DND-41 (cell line): ENCODE data around the gene RIMS3.
A peak's percentile ranks its signal among the peaks of the same experiment; 100 is the strongest.
"Not testable (repeated sequence)": the region's sequence is repeated elsewhere in the genome, so short reads cannot be mapped to it uniquely, and the experiment has no call there.

Experiments used
- ATAC-seq: fragments of 200-7000 bp; cut with Tn5 transposase; 3 replicates; pipeline ENCODE4 v1.9.1; 2021; ENCODE audit warnings: low read depth; ENCODE audit not compliant: insufficient read depth
- DNase-seq: peaks from one replicate; pipeline ENCODE4 v3.0.0-alpha.2; 2020
- H2AFZ ChIP-seq: 2 replicates; pipeline ENCODE4 v1.6.0; 2012; ENCODE audit warnings: low read depth, low read length
- H3K27ac ChIP-seq: 2 replicates; pipeline ENCODE4 v1.5.1; 2012; ENCODE audit warnings: low read length, inconsistent platforms
- H3K27me3 ChIP-seq: fragments of 200-600 bp; sonication (generic); 2 replicates; pipeline ENCODE4 v1.6.0; 2012; ENCODE audit warnings: low read length, mild to moderate bottlenecking, inconsistent platforms; ENCODE audit not compliant: insufficient read depth, poor library complexity
- H3K36me3 ChIP-seq: 2 replicates; pipeline ENCODE4 v1.5.1; 2012; ENCODE audit warnings: low read length, inconsistent platforms; ENCODE audit not compliant: insufficient read depth
- H3K4me1 ChIP-seq: 2 replicates; pipeline ENCODE4 v1.5.1; 2012; ENCODE audit warnings: mild to moderate bottlenecking, low read length; ENCODE audit not compliant: insufficient read depth
- H3K4me2 ChIP-seq: 2 replicates; pipeline ENCODE4 v1.6.0; 2012; ENCODE audit warnings: mild to moderate bottlenecking, moderate library complexity, low read length, inconsistent platforms; ENCODE audit not compliant: insufficient read depth
- H3K4me3 ChIP-seq, 2 experiments: fragments of 200-600 bp in 1 of 2; shearing (Covaris generic) in 1 of 2; 2 replicates each; pipeline ENCODE4 v1.5.1; 2012 to 2016; ENCODE audit warnings: inconsistent platforms in 2 of 2, low read length in 2 of 2, mild to moderate bottlenecking in 2 of 2, low read depth in 1 of 2, moderate library complexity in 1 of 2
- H3K79me2 ChIP-seq: 2 replicates; pipeline ENCODE4 v1.6.0; 2012; ENCODE audit warnings: low read length, inconsistent platforms; ENCODE audit not compliant: insufficient read depth
- H3K9ac ChIP-seq: 2 replicates; pipeline ENCODE4 v1.6.0; 2012; ENCODE audit warnings: low read depth, mild to moderate bottlenecking, inconsistent platforms, low read length, moderate library complexity
- H3K9me3 ChIP-seq: 2 replicates; pipeline ENCODE4 v1.5.1; 2012; ENCODE audit warnings: low read length, moderate library complexity, mild to moderate bottlenecking, inconsistent platforms; ENCODE audit not compliant: insufficient read depth, severe bottlenecking
- H4K20me1 ChIP-seq: 2 replicates; pipeline ENCODE4 v1.6.0; 2012; ENCODE audit warnings: low read length; ENCODE audit not compliant: insufficient read depth
- EZH2 ChIP-seq: IDR thresholded peaks from 3 replicates; pipeline ENCODE4 v1.6.1; 2012; ENCODE audit warnings: borderline replicate concordance, low read depth, mild to moderate bottlenecking, moderate library complexity, low read length, inconsistent platforms; ENCODE audit not compliant: severe bottlenecking
- TF ChIP-seq, protein P1 (sequence below): IDR thresholded peaks from 2 replicates; pipeline ENCODE4 v1.5.1; 2012; ENCODE audit warnings: borderline replicate concordance, low read length, moderate library complexity, mild to moderate bottlenecking; ENCODE audit not compliant: poor library complexity, severe bottlenecking; ENCODE audit errors: extremely low read depth

RIMS3 gene

DNA sequence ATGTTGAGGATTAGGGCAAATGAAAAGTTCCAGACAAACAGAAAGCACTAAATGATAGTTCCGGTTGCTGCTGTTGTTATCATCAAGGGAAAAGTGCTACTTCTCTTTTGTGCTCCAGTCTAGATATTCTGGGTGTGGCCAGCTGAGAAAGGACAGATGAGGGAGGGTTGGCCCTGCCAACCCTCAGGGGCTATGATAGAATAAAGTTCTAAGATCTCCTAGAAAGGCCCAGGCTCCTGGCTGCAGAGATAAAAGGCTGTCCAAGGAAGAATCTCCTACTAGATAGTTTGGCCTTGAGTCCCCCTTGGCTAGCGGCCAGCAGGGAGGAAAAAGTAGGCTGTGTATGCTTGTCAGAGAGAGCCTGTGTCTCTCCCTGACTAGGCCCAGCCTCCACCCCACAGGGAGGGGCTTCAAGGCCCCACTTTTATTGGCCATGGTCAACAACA is 31.5 kb downstream of the RIMS3 start:
- ATAC-seq (no peak), DNase-seq (no peak)
- H3K36me3 ChIP-seq = peaks cover 26% of the 10 kb centered on the region
- H2AFZ ChIP-seq = no peak overlapping the region
- no peak overlapping the region for H3K27ac ChIP-seq
- H3K79me2 ChIP-seq = no peaks in the 10 kb centered on the region
- H3K4me2 ChIP-seq = no peak overlapping the region
- no peak overlapping the region for H3K9ac ChIP-seq
- no peaks in the 10 kb centered on the region for H3K27me3 ChIP-seq
- TF ChIP-seq, protein P1, sequence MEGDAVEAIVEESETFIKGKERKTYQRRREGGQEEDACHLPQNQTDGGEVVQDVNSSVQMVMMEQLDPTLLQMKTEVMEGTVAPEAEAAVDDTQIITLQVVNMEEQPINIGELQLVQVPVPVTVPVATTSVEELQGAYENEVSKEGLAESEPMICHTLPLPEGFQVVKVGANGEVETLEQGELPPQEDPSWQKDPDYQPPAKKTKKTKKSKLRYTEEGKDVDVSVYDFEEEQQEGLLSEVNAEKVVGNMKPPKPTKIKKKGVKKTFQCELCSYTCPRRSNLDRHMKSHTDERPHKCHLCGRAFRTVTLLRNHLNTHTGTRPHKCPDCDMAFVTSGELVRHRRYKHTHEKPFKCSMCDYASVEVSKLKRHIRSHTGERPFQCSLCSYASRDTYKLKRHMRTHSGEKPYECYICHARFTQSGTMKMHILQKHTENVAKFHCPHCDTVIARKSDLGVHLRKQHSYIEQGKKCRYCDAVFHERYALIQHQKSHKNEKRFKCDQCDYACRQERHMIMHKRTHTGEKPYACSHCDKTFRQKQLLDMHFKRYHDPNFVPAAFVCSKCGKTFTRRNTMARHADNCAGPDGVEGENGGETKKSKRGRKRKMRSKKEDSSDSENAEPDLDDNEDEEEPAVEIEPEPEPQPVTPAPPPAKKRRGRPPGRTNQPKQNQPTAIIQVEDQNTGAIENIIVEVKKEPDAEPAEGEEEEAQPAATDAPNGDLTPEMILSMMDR = no peak
- no peak for TF ChIP-seq EZH2
- H3K4me1 ChIP-seq = peaks cover 15% of the 10 kb centered on the region
- H3K4me3 ChIP-seq = no peak overlapping the region
- no peaks in the 10 kb centered on the region for H3K9me3 ChIP-seq
- peaks cover 6% of the 10 kb centered on the region; the same call in 1 of the 2 replicates for H4K20me1 ChIP-seq

DNA sequence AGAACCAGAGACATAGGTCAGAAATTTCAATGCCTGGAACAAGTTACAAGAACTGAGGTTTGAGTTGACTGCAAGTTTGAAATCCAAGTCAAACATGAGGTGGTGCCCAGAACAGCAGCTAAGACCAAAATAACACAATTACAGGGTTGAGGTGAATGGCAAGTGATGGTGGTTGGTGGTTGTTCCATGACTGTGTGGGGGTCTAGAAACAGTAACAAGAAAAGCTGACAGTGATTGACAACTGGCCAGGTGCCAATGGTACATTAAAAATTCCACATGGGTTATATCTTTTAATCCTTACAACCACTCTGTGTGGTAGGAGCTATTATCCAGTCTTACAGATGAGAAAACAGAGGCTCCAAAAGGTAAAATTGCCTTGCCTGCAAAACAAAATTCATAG is 32.0 kb downstream of the RIMS3 start:
- Histone ChIP-seq H3K9ac (no peak overlapping the region), H3K4me2 (no peak overlapping the region), H3K27ac (no peak overlapping the region), H3K79me2 (no peaks in the 10 kb centered on the region), H4K20me1 (0 out of 2 replicates have a peak, but pooled peaks cover 3% of the 10 kb centered on the region), H3K4me3 (no peak overlapping the region), H3K9me3 (no peaks in the 10 kb centered on the region), H2AFZ (no peak overlapping the region), H3K27me3 (no peaks in the 10 kb centered on the region), H3K4me1 (peaks cover 18% of the 10 kb centered on the region), H3K36me3 (peaks cover 29% of the 10 kb centered on the region)
- DNase-seq (no peak), ATAC-seq (no peak)
- no peak for TF ChIP-seq EZH2
- TF ChIP-seq, protein P1 = no peak

DNA sequence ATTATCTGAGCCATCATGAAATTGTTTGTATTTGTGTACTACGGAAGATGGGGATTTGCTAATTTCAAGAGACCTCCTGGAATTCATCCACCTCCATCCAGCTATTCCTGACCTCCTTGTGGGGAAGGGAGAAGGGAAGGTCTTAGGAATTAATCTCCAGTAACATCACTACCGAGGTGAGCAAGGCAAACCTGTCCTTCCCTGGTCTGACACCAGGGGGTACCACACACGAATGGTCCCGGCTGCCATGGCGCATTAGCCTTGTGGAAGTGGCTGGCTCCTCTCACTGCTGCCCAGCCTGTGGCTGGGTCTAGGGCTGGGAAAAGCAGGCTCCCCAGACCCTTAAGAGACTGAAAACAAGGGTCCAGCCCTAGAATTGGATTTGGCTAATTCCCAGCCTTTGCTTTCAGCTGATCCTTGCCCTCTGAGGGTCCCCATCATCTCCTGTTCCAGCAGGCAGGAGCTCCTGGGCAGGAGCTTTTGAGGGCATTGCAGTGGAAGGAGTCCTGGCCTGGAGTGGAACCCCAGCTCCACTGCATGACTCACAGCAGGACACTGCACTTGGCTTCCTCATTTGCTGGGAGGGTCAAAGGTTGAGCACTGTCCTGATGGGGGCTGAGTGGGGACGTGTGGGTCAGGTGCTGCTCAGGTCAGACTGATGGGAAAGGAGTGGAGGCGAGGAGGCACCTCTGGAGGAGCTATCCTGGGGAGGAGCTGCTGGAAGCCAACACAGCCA is 34.8 kb downstream of the RIMS3 start:
- H3K4me3 ChIP-seq = no peak overlapping the region
- H3K36me3 ChIP-seq = peaks cover 31% of the 10 kb centered on the region
- H3K9ac ChIP-seq = no peak overlapping the region
- H3K9me3 ChIP-seq = no peaks in the 10 kb centered on the region
- no peaks in the 10 kb centered on the region for H3K27me3 ChIP-seq
- no peaks in the 10 kb centered on the region for H4K20me1 ChIP-seq
- 0 out of 2 replicates have a peak overlapping the region, but pooled peaks have one; percentile 16 for H3K27ac ChIP-seq
- TF ChIP-seq EZH2 = no peak
- TF ChIP-seq, protein P1 = peak; percentile 63
- ATAC-seq (0 out of 3 replicates have a peak, but pooled peaks have one; percentile 31), DNase-seq (peak; percentile 30)
- H3K79me2 ChIP-seq = no peaks in the 10 kb centered on the region
- no peak overlapping the region for H3K4me2 ChIP-seq
- H2AFZ ChIP-seq = no peak overlapping the region
- H3K4me1 ChIP-seq = peaks cover 18% of the 10 kb centered on the region

DNA sequence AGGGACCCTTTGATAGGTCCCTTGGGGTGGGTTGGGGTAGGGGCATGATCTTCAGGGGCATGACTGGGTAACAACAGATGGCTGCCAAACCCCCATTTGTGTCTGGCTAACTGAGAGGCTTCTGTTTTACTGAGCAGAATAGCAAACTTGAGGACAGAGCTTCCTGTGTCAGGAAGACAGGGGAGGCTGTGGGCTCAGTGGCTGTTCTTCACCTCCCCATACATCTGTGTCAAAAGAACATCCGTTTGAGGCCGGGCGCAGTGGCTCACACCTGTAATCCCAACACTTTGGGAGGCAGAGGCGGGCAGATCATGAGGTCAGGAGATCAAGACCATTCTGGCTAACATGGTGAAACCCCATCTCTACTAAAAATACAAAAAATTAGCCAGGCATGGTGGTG is 35.9 kb downstream of the RIMS3 start:
- peak overlapping the region; percentile 56; the same call in 1 of the 2 replicates for H3K27ac ChIP-seq
- H4K20me1 ChIP-seq, H3K9ac ChIP-seq, H3K27me3 ChIP-seq, H3K9me3 ChIP-seq, H3K4me3 ChIP-seq, H3K79me2 ChIP-seq, H2AFZ ChIP-seq, H3K4me2 ChIP-seq: not testable (repeated sequence)
- peaks cover 24% of the 10 kb centered on the region for H3K36me3 ChIP-seq
- DNase-seq (peak; percentile 50), ATAC-seq (peak; percentile 78)
- peaks cover 18% of the 10 kb centered on the region for H3K4me1 ChIP-seq
